Mononuclear cell (primary cell): ENCODE results near the gene RFFL. TPM values are rescaled to one million over a fixed set of nuclear protein-coding genes. Genes with fewer than 3 reads are reported as not detected.
"Not testable (repeated sequence)": the region's sequence is repeated elsewhere in the genome, so short reads cannot be mapped to it uniquely, and the experiment has no call there.

Experiments used
- H3K27me3 ChIP-seq: 2 replicates; pipeline ENCODE4 v1.6.0; 2011; ENCODE audit warnings: low read length, control low read depth; ENCODE audit not compliant: insufficient read depth
- H3K4me1 ChIP-seq: 2 replicates; pipeline ENCODE4 v1.5.1; 2011; ENCODE audit warnings: mild to moderate bottlenecking, low read length, control low read depth; ENCODE audit not compliant: insufficient read depth
- H3K4me3 ChIP-seq: 2 replicates; pipeline ENCODE4 v1.5.1; 2011; ENCODE audit warnings: mild to moderate bottlenecking, low read length, moderate library complexity
- H3K9me3 ChIP-seq: 2 replicates; pipeline ENCODE4 v1.5.1; 2011; ENCODE audit warnings: low read depth, mild to moderate bottlenecking, control low read depth, low read length
- total RNA-seq: library from RNA; depleted of rRNA; stranded (reverse); fragments of >200 nt; gene quantifications from one replicate; pipeline ENCODE4 v1.2.3, GENCODE V29; 2012

The RFFL gene
- 45.0 TPM for total RNA-seq

GRCh38 chr17:35063514-35064223 lies at the start of gene RFFL:
Gene RFFL (minus strand): TSS chr17:35063707. CDS start chr17:35026553, 37,154 bp downstream.
- H3K27me3 ChIP-seq = no peaks in the 10 kb centered on the region
- peak within 1 kb of the TSS; percentile 33 for H3K4me3 ChIP-seq
- H3K9me3 ChIP-seq = no peaks in the 10 kb centered on the region
- peaks cover 36% of the 10 kb centered on the region for H3K4me1 ChIP-seq

GRCh38 chr17:35110791-35111190 lies 47.3 kb upstream of the RFFL start:
- H3K27me3 ChIP-seq, H3K4me1 ChIP-seq, H3K9me3 ChIP-seq, H3K4me3 ChIP-seq: not testable (repeated sequence)

- Histone ChIP-seq H3K4me3 (no peak overlapping the region), H3K9me3 (no peaks in the 10 kb centered on the region), H3K4me1 (peaks cover 12% of the 10 kb centered on the region), H3K27me3 (no peaks in the 10 kb centered on the region)
These were observed 41.4 kb upstream of the RFFL start for GRCh38 chr17:35104844-35105450.

GRCh38 chr17:35103271-35103670 lies 39.8 kb upstream of the RFFL start:
- Histone ChIP-seq H3K9me3 (no peaks in the 10 kb centered on the region), H3K4me3 (no peak overlapping the region)

GRCh38 chr17:35101725-35102124 lies 38.2 kb upstream of the RFFL start:
- H3K4me3 ChIP-seq = no peak overlapping the region
- no peaks in the 10 kb centered on the region for H3K27me3 ChIP-seq
- H3K9me3 ChIP-seq = no peaks in the 10 kb centered on the region
- peaks cover 4% of the 10 kb centered on the region for H3K4me1 ChIP-seq

More at GRCh38 chr17:35103271-35103670, 39.8 kb upstream of the RFFL start:
- peaks cover 12% of the 10 kb centered on the region for H3K4me1 ChIP-seq
- no peaks in the 10 kb centered on the region for H3K27me3 ChIP-seq

- Histone ChIP-seq H3K27me3 (no peaks in the 10 kb centered on the region), H3K4me3 (no peak overlapping the region), H3K4me1 (peaks cover 4% of the 10 kb centered on the region), H3K9me3 (no peaks in the 10 kb centered on the region)
These were observed 37.5 kb upstream of the RFFL start for GRCh38 chr17:35101036-35101435.

- no peak overlapping the region for H3K4me3 ChIP-seq
- no peaks in the 10 kb centered on the region for H3K27me3 ChIP-seq
- H3K9me3 ChIP-seq = no peaks in the 10 kb centered on the region
These were observed 36.4 kb upstream of the RFFL start for GRCh38 chr17:35099908-35100307.

GRCh38 chr17:35097776-35098175 lies 34.3 kb upstream of the RFFL start:
- H3K27me3 ChIP-seq = no peaks in the 10 kb centered on the region
- peaks cover 11% of the 10 kb centered on the region for H3K4me1 ChIP-seq
- H3K4me3 ChIP-seq = no peak overlapping the region
- no peaks in the 10 kb centered on the region for H3K9me3 ChIP-seq

More at GRCh38 chr17:35099908-35100307, 36.4 kb upstream of the RFFL start:
- peaks cover 7% of the 10 kb centered on the region for H3K4me1 ChIP-seq

- Histone ChIP-seq H3K9me3 (no peaks in the 10 kb centered on the region), H3K4me3 (no peak overlapping the region), H3K27me3 (no peaks in the 10 kb centered on the region), H3K4me1 (peaks cover 10% of the 10 kb centered on the region)
These were observed 32.2 kb upstream of the RFFL start for GRCh38 chr17:35095741-35096140.

- peaks cover 13% of the 10 kb centered on the region for H3K4me1 ChIP-seq
- H3K4me3 ChIP-seq = no peak overlapping the region
- no peaks in the 10 kb centered on the region for H3K9me3 ChIP-seq
- H3K27me3 ChIP-seq = no peaks in the 10 kb centered on the region
These were observed 31.4 kb upstream of the RFFL start for GRCh38 chr17:35094902-35095301.

- H3K4me1 ChIP-seq = peaks cover 37% of the 10 kb centered on the region
- H3K9me3 ChIP-seq, H3K27me3 ChIP-seq, H3K4me3 ChIP-seq: not testable (repeated sequence)
These were observed 27.2 kb upstream of the RFFL start for GRCh38 chr17:35090707-35091106.

- peaks cover 33% of the 10 kb centered on the region for H3K4me1 ChIP-seq
- peak overlapping the region; percentile 50 for H3K4me3 ChIP-seq
- no peaks in the 10 kb centered on the region for H3K9me3 ChIP-seq
- H3K27me3 ChIP-seq = no peaks in the 10 kb centered on the region
These were observed 26.2 kb upstream of the RFFL start for GRCh38 chr17:35089586-35090296.

GRCh38 chr17:35088881-35089585 lies 25.5 kb upstream of the RFFL start:
- Histone ChIP-seq H3K27me3 (no peaks in the 10 kb centered on the region), H3K4me3 (peak overlapping the region; percentile 91), H3K9me3 (no peaks in the 10 kb centered on the region), H3K4me1 (peaks cover 31% of the 10 kb centered on the region)

- no peaks in the 10 kb centered on the region for H3K9me3 ChIP-seq
- H3K27me3 ChIP-seq = no peaks in the 10 kb centered on the region
- H3K4me3 ChIP-seq = peak overlapping the region; percentile 91
- peaks cover 31% of the 10 kb centered on the region for H3K4me1 ChIP-seq
These were observed 24.9 kb upstream of the RFFL start for GRCh38 chr17:35088356-35088880.
